HL-60 (cell line): ENCODE data around the gene HSP90AA1.
"Not testable (repeated sequence)": the region's sequence is repeated elsewhere in the genome, so short reads cannot be mapped to it uniquely, and the experiment has no call there.

Experiments used
- CTCF ChIP-seq: IDR thresholded peaks from one replicate; pipeline ENCODE4 v1.5.1; 2011; ENCODE audit warnings: low read length, control low read depth, inconsistent platforms; ENCODE audit not compliant: insufficient read depth
- POLR2AphosphoS5 ChIP-seq: IDR thresholded peaks from 2 replicates; pipeline ENCODE4 v1.6.1; 2012; ENCODE audit warnings: low read depth
- TF ChIP-seq, protein P1 (sequence below): IDR thresholded peaks from 2 replicates; pipeline ENCODE4 v1.6.1; 2012; ENCODE audit warnings: low read depth; ENCODE audit not compliant: insufficient replicate concordance

DNA sequence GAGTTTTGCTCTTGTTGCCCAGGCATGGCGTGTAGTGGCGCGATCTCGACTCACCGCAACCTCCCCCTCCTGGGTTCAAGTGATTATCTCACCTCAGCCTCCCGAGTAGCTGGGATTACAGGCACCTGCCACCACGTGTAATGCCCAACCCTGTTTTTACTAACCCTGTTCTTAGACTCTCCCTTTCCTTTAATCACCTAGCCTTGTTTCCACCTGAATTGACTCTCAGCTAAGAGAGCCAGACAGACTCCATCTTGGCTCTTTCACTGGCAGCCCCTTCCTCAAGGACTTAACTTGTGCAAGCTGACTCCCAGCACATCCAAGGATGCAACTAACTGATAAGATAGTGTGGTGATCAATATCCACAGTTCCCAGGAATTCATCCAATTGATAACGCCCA lies 22.3 kb downstream of the HSP90AA1 start:
- TF ChIP-seq CTCF, POLR2AphosphoS5: not testable (repeated sequence)
- TF ChIP-seq, protein P1, sequence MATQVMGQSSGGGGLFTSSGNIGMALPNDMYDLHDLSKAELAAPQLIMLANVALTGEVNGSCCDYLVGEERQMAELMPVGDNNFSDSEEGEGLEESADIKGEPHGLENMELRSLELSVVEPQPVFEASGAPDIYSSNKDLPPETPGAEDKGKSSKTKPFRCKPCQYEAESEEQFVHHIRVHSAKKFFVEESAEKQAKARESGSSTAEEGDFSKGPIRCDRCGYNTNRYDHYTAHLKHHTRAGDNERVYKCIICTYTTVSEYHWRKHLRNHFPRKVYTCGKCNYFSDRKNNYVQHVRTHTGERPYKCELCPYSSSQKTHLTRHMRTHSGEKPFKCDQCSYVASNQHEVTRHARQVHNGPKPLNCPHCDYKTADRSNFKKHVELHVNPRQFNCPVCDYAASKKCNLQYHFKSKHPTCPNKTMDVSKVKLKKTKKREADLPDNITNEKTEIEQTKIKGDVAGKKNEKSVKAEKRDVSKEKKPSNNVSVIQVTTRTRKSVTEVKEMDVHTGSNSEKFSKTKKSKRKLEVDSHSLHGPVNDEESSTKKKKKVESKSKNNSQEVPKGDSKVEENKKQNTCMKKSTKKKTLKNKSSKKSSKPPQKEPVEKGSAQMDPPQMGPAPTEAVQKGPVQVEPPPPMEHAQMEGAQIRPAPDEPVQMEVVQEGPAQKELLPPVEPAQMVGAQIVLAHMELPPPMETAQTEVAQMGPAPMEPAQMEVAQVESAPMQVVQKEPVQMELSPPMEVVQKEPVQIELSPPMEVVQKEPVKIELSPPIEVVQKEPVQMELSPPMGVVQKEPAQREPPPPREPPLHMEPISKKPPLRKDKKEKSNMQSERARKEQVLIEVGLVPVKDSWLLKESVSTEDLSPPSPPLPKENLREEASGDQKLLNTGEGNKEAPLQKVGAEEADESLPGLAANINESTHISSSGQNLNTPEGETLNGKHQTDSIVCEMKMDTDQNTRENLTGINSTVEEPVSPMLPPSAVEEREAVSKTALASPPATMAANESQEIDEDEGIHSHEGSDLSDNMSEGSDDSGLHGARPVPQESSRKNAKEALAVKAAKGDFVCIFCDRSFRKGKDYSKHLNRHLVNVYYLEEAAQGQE = not testable (repeated sequence)
